ENCODE data around the gene SLC9A8. TPM values are rescaled to one million over a fixed set of nuclear protein-coding genes. Genes with fewer than 3 reads are reported as not detected.
"Not testable (repeated sequence)": the region's sequence is repeated elsewhere in the genome, so short reads cannot be mapped to it uniquely, and the experiment has no call there.

Gene SLC9A8
- total RNA-seq, 4 donors from 2014 or later = 8.2 to 17.3 (median 12.1) TPM

GRCh38 chr20:49854190-49854875, 41.7 kb downstream of the SLC9A8 start:
- Histone ChIP-seq H3K4me1 (peaks cover 0 to 20% (median 6%) of the 10 kb centered on the region in 4 donors), H3K27me3 (no peaks in the 10 kb centered on the region), H3K27ac (peak overlapping the region in 1 of 4 donors; percentile 53), H3K4me3 (no peak overlapping the region), H3K36me3 (peaks cover 0 to 67% (median 0%) of the 10 kb centered on the region in 3 donors), H3K9me3 (no peaks in the 10 kb centered on the region)
- TF ChIP-seq CTCF (IDR thresholded peaks at IDR 0.05) (no peak), POLR2A (IDR thresholded peaks at IDR 0.05) (no peak), EP300 (IDR thresholded peaks at IDR 0.05) (no peak)
- no peak for DNase-seq (ENCODE audit: low spot score in 2 of 2)
- 88 to 96% methylated on average over 10 of the region's 10 CpGs for WGBS, 2 donors

- H3K27ac ChIP-seq = no peak overlapping the region
- peaks cover 0 to 3% (median 1%) of the 10 kb centered on the region in 4 donors for H3K4me1 ChIP-seq
- peaks cover 0 to 78% (median 0%) of the 10 kb centered on the region in 3 donors for H3K36me3 ChIP-seq
- no peak for DNase-seq (ENCODE audit: low spot score in 2 of 2)
- no peak overlapping the region for H3K4me3 ChIP-seq
- H3K27me3 ChIP-seq = no peaks in the 10 kb centered on the region
- no peak for TF ChIP-seq POLR2A (IDR thresholded peaks at IDR 0.05)
- no peak for TF ChIP-seq EP300 (IDR thresholded peaks at IDR 0.05)
- no peak for TF ChIP-seq CTCF (IDR thresholded peaks at IDR 0.05)
- 96 to 99% methylated on average over 3 of the region's 3 CpGs for WGBS, 2 donors
- H3K9me3 ChIP-seq = no peaks in the 10 kb centered on the region
These were observed 44.3 kb downstream of the SLC9A8 start for GRCh38 chr20:49856904-49857303.

GRCh38 chr20:49858076-49858585, 45.5 kb downstream of the SLC9A8 start:
- no peak for DNase-seq (ENCODE audit: low spot score in 2 of 2)
- H3K27me3 ChIP-seq = no peaks in the 10 kb centered on the region
- WGBS, 2 donors = 77 to 82% methylated on average over 2 of the region's 2 CpGs
- H3K4me3 ChIP-seq = no peak overlapping the region
- TF ChIP-seq POLR2A (IDR thresholded peaks at IDR 0.05) = no peak
- H3K9me3 ChIP-seq = no peaks in the 10 kb centered on the region
- H3K36me3 ChIP-seq = peaks cover 0 to 80% (median 0%) of the 10 kb centered on the region in 3 donors
- no peaks in the 10 kb centered on the region for H3K4me1 ChIP-seq
- H3K27ac ChIP-seq = no peak overlapping the region

- Histone ChIP-seq H3K4me1 (no peaks in the 10 kb centered on the region), H3K4me3 (no peak overlapping the region), H3K36me3 (peaks cover 0 to 79% (median 0%) of the 10 kb centered on the region in 3 donors), H3K27ac (no peak overlapping the region), H3K27me3 (no peaks in the 10 kb centered on the region), H3K9me3 (no peaks in the 10 kb centered on the region)
- no peak for DNase-seq (ENCODE audit: low spot score in 2 of 2)
- TF ChIP-seq POLR2A (IDR thresholded peaks at IDR 0.05) (no peak), CTCF (IDR thresholded peaks at IDR 0.05) (no peak), EP300 (IDR thresholded peaks at IDR 0.05) (no peak)
- 84 to 85% methylated on average over 6 of the region's 6 CpGs for WGBS, 2 donors
These were observed 46.4 kb downstream of the SLC9A8 start for GRCh38 chr20:49859011-49859410.

- TF ChIP-seq POLR2A (IDR thresholded peaks at IDR 0.05) = no peak
- no peak for TF ChIP-seq CTCF (IDR thresholded peaks at IDR 0.05)
- no peak for TF ChIP-seq EP300 (IDR thresholded peaks at IDR 0.05)
- H3K4me1 ChIP-seq = no peaks in the 10 kb centered on the region
- H3K9me3 ChIP-seq = no peaks in the 10 kb centered on the region
- no peaks in the 10 kb centered on the region for H3K27me3 ChIP-seq
- H3K4me3 ChIP-seq = no peak overlapping the region
- no peak for DNase-seq (ENCODE audit: low spot score in 2 of 2)
- H3K36me3 ChIP-seq = peaks cover 0 to 82% (median under 1%) of the 10 kb centered on the region in 3 donors
- no peak overlapping the region for H3K27ac ChIP-seq
These were observed 47.2 kb downstream of the SLC9A8 start for GRCh38 chr20:49859807-49860206.

- DNase-seq (ENCODE audit: low spot score in 2 of 2); H3K27me3 ChIP-seq; H3K9me3 ChIP-seq; H3K4me1 ChIP-seq; H3K27ac ChIP-seq; H3K4me3 ChIP-seq: not testable (repeated sequence)
- WGBS, 2 donors = 93 to 96% methylated on average over 3 of the region's 3 CpGs
- H3K36me3 ChIP-seq = peaks cover 0 to 79% (median 4%) of the 10 kb centered on the region in 3 donors
These were observed 48.6 kb downstream of the SLC9A8 start for GRCh38 chr20:49861232-49861631.

Data from tibial nerve (tissue), 4 donors.